Parietal lobe (tissue), 2 donors: Measurements from ENCODE around the gene MSH5. TPM values are rescaled to one million over a fixed set of nuclear protein-coding genes. Genes with fewer than 3 reads are reported as not detected.

Experiments
- small RNA-seq: library from RNA; depleted of rRNA; stranded (forward); fragments of <200 nt; gene quantifications from one replicate; pipeline ENCODE3, GENCODE V24; 2014; ENCODE audit warnings: low replicate concordance
- total RNA-seq: library from RNA; depleted of rRNA; stranded (reverse); fragments of >200 nt; gene quantifications from one replicate; pipeline ENCODE4 v1.2.3, GENCODE V29; 2014

Gene MSH5
- total RNA-seq, 1 donor from 2014 or later = 14.1 TPM

Small RNA genes lying within 50 kb of the gene (small RNA-seq; reads per million reads assigned to genes)
- gene LY6G6D = not detected
- not detected for gene MIR4646
- gene MSH5-SAPCD1 = not detected
- not detected for gene RF00019
- gene RNU6-850P = not detected
- not detected for gene SAPCD1

Other genes starting within 250 kb of the MSH5 start
- gene MICB, start 241.9 kb upstream of the MSH5 start, total RNA-seq = 0.31 TPM
- not detected for gene MCCD1, start 211.0 kb upstream of the MSH5 start, total RNA-seq
- gene DDX39B, start 198.0 kb upstream of the MSH5 start, total RNA-seq = 296 TPM
- 58.8 TPM for gene ATP6V1G2, start 193.4 kb upstream of the MSH5 start, total RNA-seq
- 15.3 TPM for gene NFKBIL1, start 192.4 kb upstream of the MSH5 start, total RNA-seq
- not detected for gene LTA, start 167.7 kb upstream of the MSH5 start, total RNA-seq
- gene TNF, start 164.4 kb upstream of the MSH5 start, total RNA-seq = not detected
- not detected for gene LTB, start 157.6 kb upstream of the MSH5 start, total RNA-seq
- not detected for gene LST1, start 153.7 kb upstream of the MSH5 start, total RNA-seq
- not detected for gene NCR3, start 147.0 kb upstream of the MSH5 start, total RNA-seq
- gene AIF1, start 124.8 kb upstream of the MSH5 start, total RNA-seq = 3.4 TPM
- 94.8 TPM for gene PRRC2A, start 119.3 kb upstream of the MSH5 start, total RNA-seq
- gene BAG6, start 87.3 kb upstream of the MSH5 start, total RNA-seq = 177 TPM
- 2.2 TPM for gene APOM, start 84.1 kb upstream of the MSH5 start, total RNA-seq
- 17.2 TPM for gene C6orf47, start 79.2 kb upstream of the MSH5 start, total RNA-seq
- 11.3 TPM for gene GPANK1, start 75.0 kb upstream of the MSH5 start, total RNA-seq
- 83.6 TPM for gene CSNK2B, start 73.9 kb upstream of the MSH5 start, total RNA-seq
- 13.5 TPM for gene LY6G5B, start 70.0 kb upstream of the MSH5 start, total RNA-seq
- 5.6 TPM for gene LY6G5C, start 58.9 kb upstream of the MSH5 start, total RNA-seq
- gene ABHD16A, start 36.7 kb upstream of the MSH5 start, total RNA-seq = 67.9 TPM
- gene LY6G6F, start 33.1 kb upstream of the MSH5 start, total RNA-seq = not detected
- not detected for gene LY6G6D, start 24.7 kb upstream of the MSH5 start, total RNA-seq
- not detected for gene LY6G6C, start 18.3 kb upstream of the MSH5 start, total RNA-seq
- not detected for gene MPIG6B, start 16.6 kb upstream of the MSH5 start, total RNA-seq
- gene DDAH2, start 10.7 kb upstream of the MSH5 start, total RNA-seq = 126 TPM
- 20.0 TPM for gene CLIC1, start 3.5 kb upstream of the MSH5 start, total RNA-seq
- 1.3 TPM for gene SAPCD1, start 22.7 kb downstream of the MSH5 start, total RNA-seq
- 0.31 TPM for gene VWA7, start 37.3 kb downstream of the MSH5 start, total RNA-seq
- 57.9 TPM for gene VARS1, start 55.7 kb downstream of the MSH5 start, total RNA-seq
- 15.3 TPM for gene LSM2, start 67.0 kb downstream of the MSH5 start, total RNA-seq
- 3.1 TPM for gene HSPA1L, start 75.3 kb downstream of the MSH5 start, total RNA-seq
- 170 TPM for gene HSPA1A, start 75.5 kb downstream of the MSH5 start, total RNA-seq
- 217 TPM for gene HSPA1B, start 87.7 kb downstream of the MSH5 start, total RNA-seq
- gene NEU1, start 122.8 kb downstream of the MSH5 start, total RNA-seq = 17.5 TPM
- gene SLC44A4, start 139.0 kb downstream of the MSH5 start, total RNA-seq = not detected
- 114 TPM for gene EHMT2, start 157.7 kb downstream of the MSH5 start, total RNA-seq
- gene ZBTB12, start 162.1 kb downstream of the MSH5 start, total RNA-seq = 31.0 TPM
- 3.1 TPM for gene C2, start 187.7 kb downstream of the MSH5 start, total RNA-seq
- gene CFB, start 206.1 kb downstream of the MSH5 start, total RNA-seq = 1.9 TPM
- gene NELFE, start 219.0 kb downstream of the MSH5 start, total RNA-seq = 46.6 TPM
- gene SKIC2, start 219.2 kb downstream of the MSH5 start, total RNA-seq = 66.7 TPM
- gene DXO, start 232.1 kb downstream of the MSH5 start, total RNA-seq = 10.0 TPM
- gene C4A, start 242.1 kb downstream of the MSH5 start, total RNA-seq = 20.7 TPM